Measurements from ENCODE around the gene SMDT1.
A peak's percentile ranks its signal among the peaks of the same experiment; 100 is the strongest.

Gene SMDT1

GRCh38 chr22:42072606-42073330 lies 6.7 kb upstream of the SMDT1 start:
- H3K4me3 ChIP-seq (ENCODE audit: low read length) = no peak overlapping the region
- peaks cover 11% of the 10 kb centered on the region; the same call in 1 of the 2 replicates for H3K4me1 ChIP-seq (ENCODE audit: insufficient read depth, low read length)
- no peak overlapping the region for H3K9ac ChIP-seq (ENCODE audit: low read depth, low read length)
- peaks cover 5% of the 10 kb centered on the region; the same call in 1 of the 2 replicates for H3K36me3 ChIP-seq (ENCODE audit: insufficient read depth, low read depth, low read length)
- H3K27ac ChIP-seq (ENCODE audit: low read length) = no peak overlapping the region
- peaks cover 17% of the 10 kb centered on the region for H3K27me3 ChIP-seq (ENCODE audit: insufficient read depth, low read length)
- H3K9me3 ChIP-seq (ENCODE audit: insufficient read depth, low read depth, low read length) = no peaks in the 10 kb centered on the region

GRCh38 chr22:42073621-42074041 lies 5.9 kb upstream of the SMDT1 start:
- H3K27ac ChIP-seq (ENCODE audit: low read length) = no peak overlapping the region
- no peak overlapping the region for H3K9ac ChIP-seq (ENCODE audit: low read depth, low read length)
- H3K9me3 ChIP-seq (ENCODE audit: insufficient read depth, low read depth, low read length) = no peaks in the 10 kb centered on the region
- no peaks in the 10 kb centered on the region for H3K36me3 ChIP-seq (ENCODE audit: insufficient read depth, low read depth, low read length)
- H3K27me3 ChIP-seq (ENCODE audit: insufficient read depth, low read length) = peaks cover 17% of the 10 kb centered on the region
- H3K4me3 ChIP-seq (ENCODE audit: low read length) = peak overlapping the region; percentile 61; the same call in 1 of the 2 replicates
- H3K4me1 ChIP-seq (ENCODE audit: insufficient read depth, low read length) = peaks cover 13% of the 10 kb centered on the region; the same call in 1 of the 2 replicates

- peak within 1 kb of the TSS; percentile 61; the same call in 1 of the 2 replicates for H3K4me3 ChIP-seq (ENCODE audit: low read length)
- H3K27me3 ChIP-seq (ENCODE audit: insufficient read depth, low read length) = peaks cover 17% of the 10 kb centered on the region
- no peaks in the 10 kb centered on the region for H3K36me3 ChIP-seq (ENCODE audit: insufficient read depth, low read depth, low read length)
- peak within 1 kb of the TSS; percentile 41; the same call in 1 of the 2 replicates for H3K9ac ChIP-seq (ENCODE audit: low read depth, low read length)
- no peak within 1 kb of the TSS for H3K27ac ChIP-seq (ENCODE audit: low read length)
- H3K4me1 ChIP-seq (ENCODE audit: insufficient read depth, low read length) = peaks cover 18% of the 10 kb centered on the region; the same call in 1 of the 2 replicates
- H3K9me3 ChIP-seq (ENCODE audit: insufficient read depth, low read depth, low read length) = no peaks in the 10 kb centered on the region
These were observed 5.2 kb upstream of the SMDT1 start, which contains the start of gene PHETA2 for GRCh38 chr22:42074132-42074811. Gene PHETA2 (plus strand): TSS chr22:42074248. CDS start chr22:42077294, 3,046 bp downstream.

- no peaks in the 10 kb centered on the region for H3K36me3 ChIP-seq (ENCODE audit: insufficient read depth, low read depth, low read length)
- H3K4me1 ChIP-seq (ENCODE audit: insufficient read depth, low read length) = peaks cover 13% of the 10 kb centered on the region; the same call in 1 of the 2 replicates
- H3K9me3 ChIP-seq (ENCODE audit: insufficient read depth, low read depth, low read length) = no peaks in the 10 kb centered on the region
- no peak overlapping the region for H3K9ac ChIP-seq (ENCODE audit: low read depth, low read length)
- peak overlapping the region; percentile 61; the same call in 1 of the 2 replicates for H3K4me3 ChIP-seq (ENCODE audit: low read length)
- H3K27ac ChIP-seq (ENCODE audit: low read length) = no peak overlapping the region
- H3K27me3 ChIP-seq (ENCODE audit: insufficient read depth, low read length) = peaks cover 11% of the 10 kb centered on the region
These were observed 4.4 kb upstream of the SMDT1 start for GRCh38 chr22:42074846-42075676.

GRCh38 chr22:42076764-42077485 lies 2.6 kb upstream of the SMDT1 start:
- no peak overlapping the region for H3K4me3 ChIP-seq (ENCODE audit: low read length)
- peaks cover 11% of the 10 kb centered on the region for H3K27me3 ChIP-seq (ENCODE audit: insufficient read depth, low read length)
- H3K27ac ChIP-seq (ENCODE audit: low read length) = no peak overlapping the region
- H3K9ac ChIP-seq (ENCODE audit: low read depth, low read length) = no peak overlapping the region
- H3K4me1 ChIP-seq (ENCODE audit: insufficient read depth, low read length) = peaks cover 8% of the 10 kb centered on the region; the same call in 1 of the 2 replicates
- H3K36me3 ChIP-seq (ENCODE audit: insufficient read depth, low read depth, low read length) = no peaks in the 10 kb centered on the region
- no peaks in the 10 kb centered on the region for H3K9me3 ChIP-seq (ENCODE audit: insufficient read depth, low read depth, low read length)

- no peak overlapping the region for H3K9ac ChIP-seq (ENCODE audit: low read depth, low read length)
- no peak overlapping the region for H3K4me3 ChIP-seq (ENCODE audit: low read length)
- no peak overlapping the region for H3K27ac ChIP-seq (ENCODE audit: low read length)
- peaks cover 11% of the 10 kb centered on the region for H3K27me3 ChIP-seq (ENCODE audit: insufficient read depth, low read length)
- H3K36me3 ChIP-seq (ENCODE audit: insufficient read depth, low read depth, low read length) = peaks cover 3% of the 10 kb centered on the region; the same call in 1 of the 2 replicates
- H3K4me1 ChIP-seq (ENCODE audit: insufficient read depth, low read length) = peaks cover 8% of the 10 kb centered on the region; the same call in 1 of the 2 replicates
- H3K9me3 ChIP-seq (ENCODE audit: insufficient read depth, low read depth, low read length) = no peaks in the 10 kb centered on the region
These were observed 1.9 kb upstream of the SMDT1 start for GRCh38 chr22:42077486-42078125.

- H3K36me3 ChIP-seq (ENCODE audit: insufficient read depth, low read depth, low read length) = peaks cover 14% of the 10 kb centered on the region
- peak overlapping the region; percentile 84; the same call in 1 of the 2 replicates for H3K9ac ChIP-seq (ENCODE audit: low read depth, low read length)
- H3K27me3 ChIP-seq (ENCODE audit: insufficient read depth, low read length) = peaks cover 3% of the 10 kb centered on the region; the same call in 1 of the 2 replicates
- H3K9me3 ChIP-seq (ENCODE audit: insufficient read depth, low read depth, low read length) = no peaks in the 10 kb centered on the region
- H3K4me1 ChIP-seq (ENCODE audit: insufficient read depth, low read length) = peaks cover 8% of the 10 kb centered on the region; the same call in 1 of the 2 replicates
- peak overlapping the region; percentile 18 for H3K27ac ChIP-seq (ENCODE audit: low read length)
- peak overlapping the region; percentile 92 for H3K4me3 ChIP-seq (ENCODE audit: low read length)
These were observed 806 bp upstream of the SMDT1 start for GRCh38 chr22:42078469-42079318.

- Histone ChIP-seq H3K4me1 (ENCODE audit: insufficient read depth, low read length) (peaks cover 8% of the 10 kb centered on the region; the same call in 1 of the 2 replicates), H3K27me3 (ENCODE audit: insufficient read depth, low read length) (no peaks in the 10 kb centered on the region), H3K9ac (ENCODE audit: low read depth, low read length) (peak overlapping the region; percentile 84; the same call in 1 of the 2 replicates), H3K27ac (ENCODE audit: low read length) (no peak overlapping the region), H3K4me3 (ENCODE audit: low read length) (peak overlapping the region; percentile 92), H3K36me3 (ENCODE audit: insufficient read depth, low read depth, low read length) (peaks cover 27% of the 10 kb centered on the region), H3K9me3 (ENCODE audit: insufficient read depth, low read depth, low read length) (no peaks in the 10 kb centered on the region)
These were observed 787 bp downstream of the SMDT1 start for GRCh38 chr22:42080287-42080686.

- H3K9me3 ChIP-seq (ENCODE audit: insufficient read depth, low read depth, low read length) = no peaks in the 10 kb centered on the region
- peaks cover 48% of the 10 kb centered on the region for H3K36me3 ChIP-seq (ENCODE audit: insufficient read depth, low read depth, low read length)
- no peak overlapping the region for H3K9ac ChIP-seq (ENCODE audit: low read depth, low read length)
- no peaks in the 10 kb centered on the region for H3K27me3 ChIP-seq (ENCODE audit: insufficient read depth, low read length)
- H3K27ac ChIP-seq (ENCODE audit: low read length) = no peak overlapping the region
- H3K4me3 ChIP-seq (ENCODE audit: low read length) = no peak overlapping the region
- peaks cover 8% of the 10 kb centered on the region; the same call in 1 of the 2 replicates for H3K4me1 ChIP-seq (ENCODE audit: insufficient read depth, low read length)
These were observed 3.6 kb downstream of the SMDT1 start for GRCh38 chr22:42083119-42083518.

- no peak overlapping the region for H3K9ac ChIP-seq (ENCODE audit: low read depth, low read length)
- peaks cover 56% of the 10 kb centered on the region for H3K36me3 ChIP-seq (ENCODE audit: insufficient read depth, low read depth, low read length)
- H3K4me1 ChIP-seq (ENCODE audit: insufficient read depth, low read length) = no peaks in the 10 kb centered on the region
- no peak overlapping the region for H3K27ac ChIP-seq (ENCODE audit: low read length)
- H3K27me3 ChIP-seq (ENCODE audit: insufficient read depth, low read length) = no peaks in the 10 kb centered on the region
- no peaks in the 10 kb centered on the region for H3K9me3 ChIP-seq (ENCODE audit: insufficient read depth, low read depth, low read length)
- no peak overlapping the region for H3K4me3 ChIP-seq (ENCODE audit: low read length)
These were observed 5.4 kb downstream of the SMDT1 start for GRCh38 chr22:42084874-42085273.
